Ovary (tissue), 9 donors: ENCODE data around the gene S100A1. TPM values are rescaled to one million over a fixed set of nuclear protein-coding genes. Genes with fewer than 3 reads are reported as not detected.
A peak's percentile ranks its signal among the peaks of the same experiment; 100 is the strongest.
"Not testable (repeated sequence)": the region's sequence is repeated elsewhere in the genome, so short reads cannot be mapped to it uniquely, and the experiment has no call there.

Source experiments
- DNase-seq, 5 donors: peaks; one replicate each; pipeline ENCODE4 v3.0.0-alpha.2; 2019 to 2020
- H3K27ac ChIP-seq, 2 donors: fragments of 200-600 bp; one replicate each; pipeline versions ENCODE4 v1.5.1 to v1.8.0; 2019 to 2022
- H3K27me3 ChIP-seq: fragments of 200-600 bp; one replicate; pipeline ENCODE4 v1.8.0; 2022
- H3K36me3 ChIP-seq: fragments of 200-600 bp; sonication (generic); one replicate; pipeline ENCODE4 v1.5.1; 2019
- H3K4me1 ChIP-seq: one replicate; pipeline ENCODE4 v1.8.1; 2013; ENCODE audit warnings: mild to moderate bottlenecking, moderate library complexity; ENCODE audit not compliant: insufficient read depth
- H3K4me3 ChIP-seq: fragments of 200-600 bp; sonication (generic); one replicate; pipeline ENCODE4 v1.5.1; 2017
- H3K9me3 ChIP-seq, 2 donors: fragments of 200-600 bp in 1 of 2; sonication (generic) in 1 of 2; one replicate each; pipeline versions ENCODE4 v1.5.1 to v1.8.1; 2013 to 2019; ENCODE audit warnings: mild to moderate bottlenecking in 1 of 2, moderate library complexity in 1 of 2
- EP300 ChIP-seq: sonication (generic); formaldehyde crosslinking; IDR thresholded peaks from one replicate; pipeline ENCODE4 v1.6.1; 2017; ENCODE audit warnings: antibody characterized with exemption
- POLR2A ChIP-seq: fragments of 450-650 bp; IDR thresholded peaks from one replicate; pipeline ENCODE4 v1.6.1; 2017; ENCODE audit warnings: antibody characterized with exemption, mild to moderate bottlenecking, moderate library complexity
- WGBS, 3 donors: extraction: QIAGEN DNeasy Blood & Tissue Kit in 1 of 3; methylation state at CpG; one replicate each; pipeline versions ENCODE4 v1.1.5 to v1.1.7; 2013 to 2017; 5-methylcytosine and 5-hydroxymethylcytosine counted together
- intact Hi-C, 4 donors: fragments of 100-400 bp; cut with DNase I; formaldehyde crosslinking; loops; one replicate each; pipeline versions ENCODE4 v1.11.0 to v1.15.1; 2022 to 2023
- polyA plus RNA-seq, 2 donors: library from polyadenylated mRNA; stranded (reverse); fragments of 200-250 nt in 1 of 2; fragments of 350-450 nt in 1 of 2; fragmentation: Illumina TruSeq in 1 of 2; extraction: RNeasy Lipid Tissue Mini Kit (QIAGEN cat#74804) in 1 of 2; gene quantifications; one replicate each; pipeline ENCODE4 v1.2.3, GENCODE V29; 2013 to 2014
- total RNA-seq, 7 donors: library from RNA; depleted of rRNA in 2 of 7; stranded (reverse); fragments of >200 nt in 2 of 7; fragmentation: NEBNext Ultra II Directional in 3 of 7; extraction: Animal tissue kit (Norgen Biotek cat#: 25700) in 3 of 7; gene quantifications; one replicate each; pipeline versions ENCODE4 v1.1.0 to v1.2.4, GENCODE V29; 2016 to 2023
- TF ChIP-seq, protein P1 (sequence below), 3 donors: fragments of 450-650 bp in 2 of 3; fragments of 200-600 bp in 1 of 3; IDR thresholded peaks; one replicate each; pipeline versions ENCODE4 v1.5.1 to v1.8.0; 2016 to 2022; ENCODE audit warnings: antibody characterized with exemption in 3 of 3, mild to moderate bottlenecking in 1 of 3
- donor health status: DM: no; HTN: no; CAD: no; lungs with moderate emphysema.
- donor health status: DM: no; HTN: no; CAD: no.
- donor health status: Bipolar disorder and iron deficiency.
- donor health status: DM: yes; HTN: yes; CAD: no.
- donor health status: DM: no; HTN: no; CAD: no.
- donor health status: DM: yes; HTN: yes; CAD: no.

Gene S100A1
- total and polyA plus RNA-seq, 9 donors: 0.91 to 77.2 (median 1.3) TPM; not detected in 1

GRCh38 chr1:153670257-153670858 lies 42.1 kb downstream of the S100A1 start:
- intact Hi-C loops: loop anchor here in 3 of 4 donors (5.0 to 10.0 kb wide), 4 partner anchors 93 to 317 kb away; partner anchors contain the start of genes DENND4B (in 2 of the 3) and RAB13 (in 2 of the 3)
- H3K36me3 ChIP-seq: no peaks in the 10 kb centered on the region
- no peak for TF ChIP-seq EP300
- TF ChIP-seq POLR2A: no peak
- TF ChIP-seq, protein P1, sequence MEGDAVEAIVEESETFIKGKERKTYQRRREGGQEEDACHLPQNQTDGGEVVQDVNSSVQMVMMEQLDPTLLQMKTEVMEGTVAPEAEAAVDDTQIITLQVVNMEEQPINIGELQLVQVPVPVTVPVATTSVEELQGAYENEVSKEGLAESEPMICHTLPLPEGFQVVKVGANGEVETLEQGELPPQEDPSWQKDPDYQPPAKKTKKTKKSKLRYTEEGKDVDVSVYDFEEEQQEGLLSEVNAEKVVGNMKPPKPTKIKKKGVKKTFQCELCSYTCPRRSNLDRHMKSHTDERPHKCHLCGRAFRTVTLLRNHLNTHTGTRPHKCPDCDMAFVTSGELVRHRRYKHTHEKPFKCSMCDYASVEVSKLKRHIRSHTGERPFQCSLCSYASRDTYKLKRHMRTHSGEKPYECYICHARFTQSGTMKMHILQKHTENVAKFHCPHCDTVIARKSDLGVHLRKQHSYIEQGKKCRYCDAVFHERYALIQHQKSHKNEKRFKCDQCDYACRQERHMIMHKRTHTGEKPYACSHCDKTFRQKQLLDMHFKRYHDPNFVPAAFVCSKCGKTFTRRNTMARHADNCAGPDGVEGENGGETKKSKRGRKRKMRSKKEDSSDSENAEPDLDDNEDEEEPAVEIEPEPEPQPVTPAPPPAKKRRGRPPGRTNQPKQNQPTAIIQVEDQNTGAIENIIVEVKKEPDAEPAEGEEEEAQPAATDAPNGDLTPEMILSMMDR (IDR thresholded peaks at IDR 0.05): no peak
- H3K9me3 ChIP-seq: no peaks in the 10 kb centered on the region
- peaks cover 3% of the 10 kb centered on the region for H3K4me1 ChIP-seq
- H3K27ac ChIP-seq: peak overlapping the region; percentile 49 to 53
- H3K4me3 ChIP-seq: peak overlapping the region; percentile 71
- peak in 1 of 5 donors; percentile 63 for DNase-seq
- 0 to 1% (median 1%) methylated on average over 22 of the region's 22 CpGs for WGBS, 3 donors
- no peaks in the 10 kb centered on the region for H3K27me3 ChIP-seq

DNA sequence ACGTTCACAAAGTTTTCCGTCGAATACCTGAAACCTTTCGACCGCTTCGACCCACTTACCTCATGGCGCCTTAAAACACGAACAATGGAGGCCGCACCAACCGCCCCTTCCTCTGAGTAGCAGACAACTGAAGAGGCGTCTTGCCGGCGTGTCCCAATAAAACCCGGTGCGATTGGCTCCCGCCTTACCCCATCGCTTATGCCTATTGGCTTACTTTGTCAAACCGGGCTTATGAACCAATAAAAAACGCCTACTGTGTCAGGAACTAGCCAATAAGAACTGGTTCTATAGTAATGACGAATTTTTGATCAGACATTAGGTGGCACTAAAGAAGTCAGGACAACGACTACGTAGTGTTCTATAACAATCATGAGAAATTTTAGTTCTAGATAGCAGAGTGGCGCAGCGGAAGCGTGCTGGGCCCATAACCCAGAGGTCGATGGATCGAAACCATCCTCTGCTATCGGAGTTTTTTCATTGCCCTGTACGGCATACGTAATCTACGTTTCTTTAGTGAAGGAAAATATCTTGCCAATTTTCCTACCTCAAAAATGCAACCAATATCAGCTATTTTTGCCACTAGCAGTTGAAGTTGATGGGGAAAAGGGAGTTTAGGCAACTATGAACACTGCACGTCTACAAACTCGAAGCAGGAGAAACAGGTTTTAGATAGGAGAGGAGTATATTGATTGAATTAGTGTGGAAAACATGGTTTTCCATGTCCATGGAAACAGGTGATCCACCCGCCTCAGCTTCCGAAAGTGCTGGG lies 42.8 kb downstream of the S100A1 start, which contains the start of gene ILF2:
Gene ILF2, minus strand, starts transcription at position 135 of the 769 bp plus-strand sequence. Its CDS starts 71 bp downstream, at position 64.
- peak; percentile 96 to 99 (median 97) for DNase-seq
- TF ChIP-seq EP300: peak; percentile 41
- TF ChIP-seq, protein P1 (IDR thresholded peaks at IDR 0.05): peak in 1 of 3 donors; percentile 36
- TF ChIP-seq POLR2A: peak; percentile 94
- Histone ChIP-seq H3K9me3 (no peaks in the 10 kb centered on the region), H3K36me3 (no peaks in the 10 kb centered on the region), H3K4me1 (peaks cover 3% of the 10 kb centered on the region), H3K4me3 (peak within 1 kb of the TSS; percentile 71), H3K27ac (peak within 1 kb of the TSS; percentile 49 to 78), H3K27me3 (no peaks in the 10 kb centered on the region)
- 0 to 1% (median 1%) methylated on average over 35 of the region's 35 CpGs for WGBS, 3 donors
- intact Hi-C loops: loop anchor here in 3 of 4 donors (5.0 to 10.0 kb wide), 4 partner anchors 94 to 316 kb away; partner anchors contain the start of genes DENND4B (in 2 of the 3) and RAB13 (in 2 of the 3)

DNA sequence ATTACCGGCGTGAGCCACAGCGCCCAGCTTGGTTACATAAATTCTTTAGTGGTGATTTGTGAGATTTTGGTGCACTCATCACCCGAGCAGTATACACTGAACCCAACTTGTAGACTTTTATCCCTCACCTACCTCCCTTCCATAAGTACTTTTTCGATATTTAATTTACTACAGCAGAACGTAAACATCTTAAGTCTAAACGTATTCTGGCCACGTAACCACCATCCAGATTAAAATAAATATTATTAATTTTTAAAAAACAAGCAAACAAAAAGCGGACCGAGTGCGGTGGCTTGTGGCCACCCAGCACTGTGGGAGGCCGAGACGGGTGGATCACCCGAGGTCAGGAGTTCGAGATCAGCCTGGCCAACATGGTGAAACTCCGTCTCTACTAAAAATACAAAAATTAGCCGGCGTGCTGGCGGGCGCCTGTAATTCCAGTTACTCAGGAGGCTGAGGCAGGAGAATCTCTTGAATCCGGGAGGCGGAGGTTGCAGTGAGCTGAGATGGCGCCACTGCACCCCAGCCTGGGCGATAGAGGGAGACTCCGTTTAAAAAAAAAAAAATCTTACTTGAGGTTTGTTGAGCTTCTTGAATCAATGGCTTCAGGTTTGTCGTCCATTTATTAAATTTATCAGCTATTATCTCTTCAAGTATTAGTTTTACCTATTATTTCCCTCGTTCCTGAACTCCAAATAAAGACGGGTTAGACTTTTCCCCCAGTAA lies 43.6 kb downstream of the S100A1 start:
- WGBS, 3 donors: 3 to 5% (median 4%) methylated on average over 28 of the region's 28 CpGs
- Histone ChIP-seq H3K27ac (peak overlapping the region; percentile 15 to 78), H3K4me3 (peak overlapping the region; percentile 50)
- peak; percentile 38 to 70 (median 57) for DNase-seq
- H3K27me3 ChIP-seq, H3K4me1 ChIP-seq, H3K36me3 ChIP-seq, H3K9me3 ChIP-seq: not testable (repeated sequence)
- intact Hi-C loops: loop anchor here in 3 of 4 donors (2.0 to 10.0 kb wide), 5 partner anchors 59 to 316 kb away; partner anchors contain the start of genes DENND4B (in 2 of the 3), RAB13 (in 2 of the 3) and S100A16 (in 1 of the 3)

GRCh38 chr1:153673511-153673910 lies 45.3 kb downstream of the S100A1 start:
- no peaks in the 10 kb centered on the region for H3K27me3 ChIP-seq
- 95 to 97% (median 95%) methylated on average over 2 of the region's 2 CpGs for WGBS, 3 donors
- no peaks in the 10 kb centered on the region for H3K9me3 ChIP-seq
- intact Hi-C loops: loop anchor here in 3 of 4 donors (2.0 to 10.0 kb wide), 5 partner anchors 61 to 314 kb away; partner anchors contain the start of genes DENND4B (in 2 of the 3), RAB13 (in 2 of the 3) and S100A16 (in 1 of the 3)
- DNase-seq: no peak
- H3K4me3 ChIP-seq: no peak overlapping the region
- H3K36me3 ChIP-seq: no peaks in the 10 kb centered on the region
- TF ChIP-seq, protein P1 (IDR thresholded peaks at IDR 0.05): no peak
- TF ChIP-seq POLR2A (no peak), EP300 (no peak)
- H3K4me1 ChIP-seq: peaks cover 3% of the 10 kb centered on the region
- H3K27ac ChIP-seq: no peak overlapping the region
